SK-N-SH treated with all-trans-retinoic acid at 6 μM for 48 hours (cell line): ENCODE measurements around the gene DFFA.
"Not testable (repeated sequence)": the region's sequence is repeated elsewhere in the genome, so short reads cannot be mapped to it uniquely, and the experiment has no call there.

Source experiments
- ATAC-seq: fragments of 200-7000 bp; cut with Tn5 transposase; 3 replicates; pipeline ENCODE4 v1.9.1; 2020; ENCODE audit warnings: mild to moderate bottlenecking, moderate library complexity
- ARNTL ChIP-seq: fragments of 450-650 bp; formaldehyde crosslinking; IDR thresholded peaks from 2 replicates; pipeline ENCODE4 v1.5.0; 2020; ENCODE audit warnings: low read depth, mild to moderate bottlenecking, moderate library complexity, borderline replicate concordance
- BACH2 ChIP-seq: fragments of 250-450 bp; sonication (Bioruptor Pico); IDR thresholded peaks from 2 replicates; pipeline ENCODE4 v1.9.0; 2021; ENCODE audit warnings: mild to moderate bottlenecking, borderline replicate concordance
- CSDC2 ChIP-seq: fragments of 250-450 bp; sonication (Bioruptor Pico); IDR thresholded peaks from 2 replicates; pipeline ENCODE4 v1.5.0; 2020; ENCODE audit warnings: mild to moderate bottlenecking, moderate library complexity
- CSRNP3 ChIP-seq: fragments of 250-450 bp; sonication (Bioruptor Pico); IDR thresholded peaks from 2 replicates; pipeline ENCODE4 v1.5.1; 2021; ENCODE audit warnings: mild to moderate bottlenecking, moderate library complexity
- ESRRG ChIP-seq: fragments of 250-450 bp; sonication (Bioruptor Pico); IDR thresholded peaks from 2 replicates; pipeline ENCODE4 v1.6.1; 2021; ENCODE audit warnings: mild to moderate bottlenecking
- GLIS3 ChIP-seq: fragments of 250-450 bp; sonication (Bioruptor Pico); IDR thresholded peaks from 2 replicates; pipeline ENCODE4 v1.5.0; 2020; ENCODE audit warnings: mild to moderate bottlenecking, moderate library complexity
- ISL1 ChIP-seq: fragments of 250-450 bp; sonication (Bioruptor Pico); IDR thresholded peaks from 2 replicates; pipeline ENCODE4 v2.1.2; 2022; ENCODE audit warnings: mild to moderate bottlenecking, moderate library complexity
- OSR1 ChIP-seq: fragments of 250-450 bp; sonication (Bioruptor Pico); IDR thresholded peaks from 2 replicates; pipeline ENCODE4 v1.8.0; 2022; ENCODE audit warnings: moderate library complexity, mild to moderate bottlenecking, inconsistent platforms
- PATZ1 ChIP-seq: fragments of 250-450 bp; sonication (Bioruptor Pico); IDR thresholded peaks from 2 replicates; pipeline ENCODE4 v1.8.0; 2020; ENCODE audit warnings: mild to moderate bottlenecking, moderate library complexity, borderline replicate concordance
- PPARA ChIP-seq: fragments of 250-450 bp; sonication (Bioruptor Pico); IDR thresholded peaks from 2 replicates; pipeline ENCODE4 v1.5.0; 2020; ENCODE audit warnings: mild to moderate bottlenecking, borderline replicate concordance
- RARB ChIP-seq: fragments of 250-450 bp; sonication (Bioruptor Pico); IDR thresholded peaks from 2 replicates; pipeline ENCODE4 v1.8.0; 2021; ENCODE audit warnings: mild to moderate bottlenecking, moderate library complexity
- TCF4 ChIP-seq: fragments of 250-450 bp; sonication (Bioruptor Pico); IDR thresholded peaks from 2 replicates; pipeline ENCODE4 v1.8.0; 2021; ENCODE audit warnings: mild to moderate bottlenecking, moderate library complexity, borderline replicate concordance
- TOX ChIP-seq: fragments of 250-450 bp; sonication (Bioruptor Pico); IDR thresholded peaks from 2 replicates; pipeline ENCODE4 v1.8.0; 2021; ENCODE audit warnings: mild to moderate bottlenecking, moderate library complexity, borderline replicate concordance
- ZC3H10 ChIP-seq: fragments of 250-450 bp; sonication (Bioruptor Pico); IDR thresholded peaks from 2 replicates; pipeline ENCODE4 v1.5.1; 2021; ENCODE audit warnings: mild to moderate bottlenecking, moderate library complexity
- ZFP3 ChIP-seq: fragments of 250-450 bp; sonication (Bioruptor Pico); IDR thresholded peaks from 2 replicates; pipeline ENCODE4 v1.5.0; 2020; ENCODE audit warnings: mild to moderate bottlenecking, moderate library complexity
- ZFP30 ChIP-seq: fragments of 450-650 bp; formaldehyde crosslinking; IDR thresholded peaks from 2 replicates; pipeline ENCODE4 v1.5.0; 2022; ENCODE audit warnings: mild to moderate bottlenecking, moderate library complexity
- ZNF565 ChIP-seq: fragments of 450-650 bp; formaldehyde crosslinking; conservative IDR thresholded peaks from 2 replicates; pipeline ENCODE4 v1.5.0; 2020; ENCODE audit warnings: low read depth, mild to moderate bottlenecking, moderate library complexity
- ZNF8 ChIP-seq: fragments of 450-650 bp; formaldehyde crosslinking; IDR thresholded peaks from 2 replicates; pipeline ENCODE4 v1.5.0; 2020; ENCODE audit warnings: mild to moderate bottlenecking, moderate library complexity
- TF ChIP-seq, protein P1 (sequence below): fragments of 250-450 bp; sonication (Bioruptor Pico); IDR thresholded peaks from 2 replicates; pipeline ENCODE4 v1.5.1; 2020; ENCODE audit warnings: low read depth, mild to moderate bottlenecking, moderate library complexity
- TF ChIP-seq, protein P2 (sequence below): fragments of 250-450 bp; sonication (Bioruptor Pico); IDR thresholded peaks from 2 replicates; pipeline ENCODE4 v1.8.0; 2021; ENCODE audit warnings: low read depth, mild to moderate bottlenecking, moderate library complexity, borderline replicate concordance
- TF ChIP-seq, protein P3 (sequence below): fragments of 250-450 bp; sonication (Bioruptor Pico); IDR thresholded peaks from 2 replicates; pipeline ENCODE4 v1.5.0; 2020; ENCODE audit warnings: mild to moderate bottlenecking, moderate library complexity

The DFFA gene

GRCh38 chr1:10508511-10508951 is 36.2 kb upstream of the DFFA start:
- TF ChIP-seq ZC3H10 (no peak), ZFP30 (no peak), TCF4 (CRISPR knock-in tag) (no peak), GLIS3 (CRISPR knock-in tag) (no peak), ARNTL (CRISPR knock-in tag) (no peak), ZFP3 (no peak), CSDC2 (CRISPR knock-in tag) (no peak), ZNF565 (CRISPR knock-in tag) (no peak)
- TF ChIP-seq, all 23 proteins: peak for 0
- ATAC-seq: peak; percentile 45

DNA sequence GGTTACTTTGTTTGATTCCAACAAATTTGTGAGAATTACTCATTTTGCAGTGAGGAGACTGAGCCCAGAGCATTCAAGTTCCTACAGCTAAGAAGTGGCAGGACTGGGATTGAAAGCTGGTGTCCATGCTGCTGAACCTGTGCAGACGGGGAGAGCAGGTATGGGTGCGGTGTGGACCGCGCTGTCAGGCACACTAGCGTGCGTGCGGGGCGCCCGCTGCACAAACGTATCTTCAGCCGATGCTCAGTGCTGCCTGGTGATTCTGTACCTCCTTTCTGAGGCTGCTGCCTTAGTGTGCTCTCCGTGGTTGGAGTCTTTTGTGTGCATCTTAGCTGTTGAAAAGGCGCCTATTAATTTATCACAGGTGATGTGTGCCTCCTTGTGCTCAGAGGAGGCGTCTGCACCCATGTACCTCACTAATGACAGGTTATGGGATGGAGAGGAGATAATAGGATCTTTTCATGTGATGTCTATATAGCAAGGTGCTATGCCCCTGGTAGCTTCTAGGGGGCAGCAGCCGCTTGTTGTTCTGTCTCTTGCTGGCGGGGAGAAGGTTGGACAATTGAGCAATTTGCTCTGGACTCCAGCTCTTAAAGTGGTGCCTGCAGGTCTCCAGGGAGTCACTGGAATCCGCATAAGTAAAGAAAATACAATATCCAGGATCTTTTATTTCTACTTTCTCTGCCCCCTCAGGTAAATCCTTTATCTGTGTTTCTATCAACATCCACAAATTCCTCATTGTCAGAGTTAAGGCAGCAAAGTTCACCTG is 35.0 kb upstream of the DFFA start:
- peak; percentile 75 for ATAC-seq
- no peak for TF ChIP-seq ESRRG (CRISPR knock-in tag)
- TF ChIP-seq TOX (CRISPR knock-in tag): no peak
- TF ChIP-seq PATZ1 (CRISPR knock-in tag): no peak
- TF ChIP-seq ISL1 (CRISPR knock-in tag): no peak
- no peak for TF ChIP-seq CSDC2 (CRISPR knock-in tag)
- no peak for TF ChIP-seq TCF4 (CRISPR knock-in tag)
- TF ChIP-seq, protein P1, sequence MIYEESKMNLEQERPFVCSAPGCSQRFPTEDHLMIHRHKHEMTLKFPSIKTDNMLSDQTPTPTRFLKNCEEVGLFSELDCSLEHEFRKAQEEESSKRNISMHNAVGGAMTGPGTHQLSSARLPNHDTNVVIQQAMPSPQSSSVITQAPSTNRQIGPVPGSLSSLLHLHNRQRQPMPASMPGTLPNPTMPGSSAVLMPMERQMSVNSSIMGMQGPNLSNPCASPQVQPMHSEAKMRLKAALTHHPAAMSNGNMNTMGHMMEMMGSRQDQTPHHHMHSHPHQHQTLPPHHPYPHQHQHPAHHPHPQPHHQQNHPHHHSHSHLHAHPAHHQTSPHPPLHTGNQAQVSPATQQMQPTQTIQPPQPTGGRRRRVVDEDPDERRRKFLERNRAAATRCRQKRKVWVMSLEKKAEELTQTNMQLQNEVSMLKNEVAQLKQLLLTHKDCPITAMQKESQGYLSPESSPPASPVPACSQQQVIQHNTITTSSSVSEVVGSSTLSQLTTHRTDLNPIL (CRISPR knock-in tag): no peak
- TF ChIP-seq, protein P2, sequence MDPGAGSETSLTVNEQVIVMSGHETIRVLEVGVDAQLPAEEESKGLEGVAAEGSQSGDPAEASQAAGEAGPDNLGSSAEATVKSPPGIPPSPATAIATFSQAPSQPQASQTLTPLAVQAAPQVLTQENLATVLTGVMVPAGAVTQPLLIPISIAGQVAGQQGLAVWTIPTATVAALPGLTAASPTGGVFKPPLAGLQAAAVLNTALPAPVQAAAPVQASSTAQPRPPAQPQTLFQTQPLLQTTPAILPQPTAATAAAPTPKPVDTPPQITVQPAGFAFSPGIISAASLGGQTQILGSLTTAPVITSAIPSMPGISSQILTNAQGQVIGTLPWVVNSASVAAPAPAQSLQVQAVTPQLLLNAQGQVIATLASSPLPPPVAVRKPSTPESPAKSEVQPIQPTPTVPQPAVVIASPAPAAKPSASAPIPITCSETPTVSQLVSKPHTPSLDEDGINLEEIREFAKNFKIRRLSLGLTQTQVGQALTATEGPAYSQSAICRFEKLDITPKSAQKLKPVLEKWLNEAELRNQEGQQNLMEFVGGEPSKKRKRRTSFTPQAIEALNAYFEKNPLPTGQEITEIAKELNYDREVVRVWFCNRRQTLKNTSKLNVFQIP (CRISPR knock-in tag): no peak
- no peak for TF ChIP-seq ZC3H10
- TF ChIP-seq CSRNP3 (CRISPR knock-in tag): no peak
- TF ChIP-seq ZFP30: no peak
- TF ChIP-seq ZNF8 (CRISPR knock-in tag): no peak
- no peak for TF ChIP-seq ARNTL (CRISPR knock-in tag)
- TF ChIP-seq ZNF565 (CRISPR knock-in tag): no peak
- no peak for TF ChIP-seq OSR1 (CRISPR knock-in tag)
- TF ChIP-seq ZFP3: no peak
- TF ChIP-seq PPARA (CRISPR knock-in tag): no peak
- TF ChIP-seq RARB (CRISPR knock-in tag): no peak
- no peak for TF ChIP-seq BACH2 (CRISPR knock-in tag)
- TF ChIP-seq, all 23 proteins: peak for 0

DNA sequence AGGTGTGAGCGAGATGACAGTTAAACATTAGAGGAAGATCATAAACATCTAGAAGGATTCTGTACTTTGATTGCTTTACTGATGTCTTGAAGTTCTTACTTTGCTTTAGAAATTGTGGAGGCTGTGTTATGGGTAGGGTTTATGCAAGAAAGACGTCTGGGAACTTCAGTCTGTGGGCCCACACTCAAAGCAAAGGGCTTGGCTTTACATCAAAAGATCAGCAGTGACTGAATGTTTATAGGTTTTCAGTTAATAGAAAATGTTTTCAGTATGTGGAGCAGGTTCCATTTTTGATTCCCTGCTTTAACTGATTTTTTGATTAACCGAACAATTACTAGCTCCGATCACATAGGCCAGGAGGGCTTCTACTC is 34.3 kb upstream of the DFFA start:
- no peak for ATAC-seq
- TF ChIP-seq RARB (CRISPR knock-in tag): no peak
- TF ChIP-seq ZC3H10: no peak
- TF ChIP-seq ZFP30: no peak

DNA sequence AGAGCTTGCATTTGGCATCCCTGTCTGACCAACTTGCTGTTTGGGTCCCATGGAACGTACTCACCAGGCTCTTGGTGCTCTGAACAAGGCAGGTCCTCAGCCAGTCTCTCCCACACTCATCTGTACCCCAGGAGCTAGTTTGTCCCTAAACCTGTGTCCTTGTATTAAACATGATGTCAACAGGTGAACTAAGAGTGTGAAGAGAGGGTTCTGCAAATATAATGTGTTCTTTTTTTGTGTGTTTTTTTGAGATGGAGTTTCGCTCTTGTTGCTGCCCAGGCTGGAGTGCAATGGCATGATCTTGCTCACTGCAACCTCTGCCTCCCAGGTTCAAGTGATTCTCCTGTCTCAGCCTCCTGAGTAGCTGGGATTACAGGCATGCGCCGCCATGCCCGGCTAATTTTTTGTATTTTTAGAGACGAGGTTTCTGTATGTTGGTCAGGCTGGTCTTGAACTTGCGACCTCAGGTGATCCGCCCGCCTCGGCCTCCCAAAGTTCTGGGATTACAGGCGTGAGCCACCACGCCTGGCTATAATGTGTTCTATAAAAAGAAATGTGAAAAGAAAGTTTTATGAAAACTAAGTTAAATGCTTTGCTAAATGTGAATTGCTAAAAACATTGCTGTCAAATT is 33.8 kb upstream of the DFFA start:
- ATAC-seq: not testable (repeated sequence)

DNA sequence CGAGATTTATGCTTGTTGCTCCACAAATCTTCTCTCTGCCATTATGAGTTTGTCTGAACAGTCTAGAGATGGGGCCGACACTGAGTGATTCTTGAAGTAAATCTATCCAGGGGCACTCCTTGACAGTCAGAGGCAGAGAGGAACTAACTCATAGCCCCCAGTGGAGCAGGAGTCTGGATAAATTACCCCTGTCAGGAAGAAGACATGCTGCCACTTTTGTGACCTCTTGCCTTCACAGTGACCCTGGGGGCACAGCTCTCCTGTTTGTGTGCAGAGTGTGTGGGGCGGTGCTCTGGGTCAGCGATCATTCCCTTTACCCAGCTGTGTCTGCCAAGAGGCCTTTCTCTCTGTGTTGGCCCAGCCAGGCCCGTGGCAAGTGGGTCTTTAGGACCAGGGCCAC is 31.9 kb upstream of the DFFA start:
- TF ChIP-seq ZC3H10: no peak
- TF ChIP-seq, protein P3, sequence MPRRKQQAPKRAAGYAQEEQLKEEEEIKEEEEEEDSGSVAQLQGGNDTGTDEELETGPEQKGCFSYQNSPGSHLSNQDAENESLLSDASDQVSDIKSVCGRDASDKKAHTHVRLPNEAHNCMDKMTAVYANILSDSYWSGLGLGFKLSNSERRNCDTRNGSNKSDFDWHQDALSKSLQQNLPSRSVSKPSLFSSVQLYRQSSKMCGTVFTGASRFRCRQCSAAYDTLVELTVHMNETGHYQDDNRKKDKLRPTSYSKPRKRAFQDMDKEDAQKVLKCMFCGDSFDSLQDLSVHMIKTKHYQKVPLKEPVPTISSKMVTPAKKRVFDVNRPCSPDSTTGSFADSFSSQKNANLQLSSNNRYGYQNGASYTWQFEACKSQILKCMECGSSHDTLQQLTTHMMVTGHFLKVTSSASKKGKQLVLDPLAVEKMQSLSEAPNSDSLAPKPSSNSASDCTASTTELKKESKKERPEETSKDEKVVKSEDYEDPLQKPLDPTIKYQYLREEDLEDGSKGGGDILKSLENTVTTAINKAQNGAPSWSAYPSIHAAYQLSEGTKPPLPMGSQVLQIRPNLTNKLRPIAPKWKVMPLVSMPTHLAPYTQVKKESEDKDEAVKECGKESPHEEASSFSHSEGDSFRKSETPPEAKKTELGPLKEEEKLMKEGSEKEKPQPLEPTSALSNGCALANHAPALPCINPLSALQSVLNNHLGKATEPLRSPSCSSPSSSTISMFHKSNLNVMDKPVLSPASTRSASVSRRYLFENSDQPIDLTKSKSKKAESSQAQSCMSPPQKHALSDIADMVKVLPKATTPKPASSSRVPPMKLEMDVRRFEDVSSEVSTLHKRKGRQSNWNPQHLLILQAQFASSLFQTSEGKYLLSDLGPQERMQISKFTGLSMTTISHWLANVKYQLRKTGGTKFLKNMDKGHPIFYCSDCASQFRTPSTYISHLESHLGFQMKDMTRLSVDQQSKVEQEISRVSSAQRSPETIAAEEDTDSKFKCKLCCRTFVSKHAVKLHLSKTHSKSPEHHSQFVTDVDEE (CRISPR knock-in tag): no peak
- no peak for ATAC-seq
